NCI-H2029 treated with DMSO at 0.1 percent for 48 hours (cell line): ENCODE data around the gene CIDEB.

Experiments
- DNase-seq: peaks from one replicate; lab custom pipeline; 2025; lab: John Stamatoyannopoulos, UW

Gene CIDEB

GRCh38 chr14:24269910-24270536 is 37.8 kb downstream of the CIDEB start:
- DNase-seq, result no peak

GRCh38 chr14:24269368-24269767 is 38.4 kb downstream of the CIDEB start:
- DNase-seq, result no peak

- no peak for DNase-seq
These were observed 39.6 kb downstream of the CIDEB start for GRCh38 chr14:24268225-24268624.

GRCh38 chr14:24267516-24267915 is 40.3 kb downstream of the CIDEB start:
- no peak for DNase-seq

- no peak for DNase-seq
These were observed 41.2 kb downstream of the CIDEB start for GRCh38 chr14:24266344-24267244.

- DNase-seq, result no peak
These were observed 43.5 kb downstream of the CIDEB start for GRCh38 chr14:24264298-24264697.

GRCh38 chr14:24263848-24264247 is 43.9 kb downstream of the CIDEB start:
- DNase-seq, result no peak

GRCh38 chr14:24262821-24263733 is 44.7 kb downstream of the CIDEB start, which contains the start of gene TGM1:
TGM1 (minus strand) TSS chr14:24263177; CDS start chr14:24262352, 825 bp downstream.
- DNase-seq, result no peak

GRCh38 chr14:24261969-24262327 is 45.8 kb downstream of the CIDEB start:
- no peak for DNase-seq

GRCh38 chr14:24261256-24261968 is 46.4 kb downstream of the CIDEB start:
- no peak for DNase-seq

- no peak for DNase-seq
These were observed 47.0 kb downstream of the CIDEB start for GRCh38 chr14:24260780-24261157.

- no peak for DNase-seq
These were observed 47.6 kb downstream of the CIDEB start for GRCh38 chr14:24260026-24260779.

GRCh38 chr14:24259282-24260025 is 48.3 kb downstream of the CIDEB start:
- no peak for DNase-seq

GRCh38 chr14:24258548-24259265 is 49.1 kb downstream of the CIDEB start:
- DNase-seq, result no peak

GRCh38 chr14:24258119-24258518 is 49.7 kb downstream of the CIDEB start:
- no peak for DNase-seq

GRCh38 chr14:24256960-24257359 is 50.8 kb downstream of the CIDEB start:
- DNase-seq, result no peak

- DNase-seq, result no peak
These were observed 51.7 kb downstream of the CIDEB start for GRCh38 chr14:24255931-24256711.

- DNase-seq, result no peak
These were observed 52.3 kb downstream of the CIDEB start for GRCh38 chr14:24255438-24255837.
